ENCODE data around the gene SNTB2.
"Not testable (repeated sequence)": the region's sequence is repeated elsewhere in the genome, so short reads cannot be mapped to it uniquely, and the experiment has no call there.

The SNTB2 gene

GRCh38 chr16:69186642-69187445 lies at the start of gene SNTB2:
Gene SNTB2 (plus strand): TSS chr16:69187164. CDS start chr16:69187167, 3 bp downstream.
- peak; percentile 74 to 78 for DNase-seq

- no peak for DNase-seq
Measured at GRCh38 chr16:69138608-69139007, 48.4 kb upstream of the SNTB2 start.

GRCh38 chr16:69139464-69139863 lies 47.5 kb upstream of the SNTB2 start:
- DNase-seq: not testable (repeated sequence)

- DNase-seq: no peak
Measured at GRCh38 chr16:69141014-69141413, 46.0 kb upstream of the SNTB2 start.

- no peak for DNase-seq
Measured at GRCh38 chr16:69141936-69142335, 45.0 kb upstream of the SNTB2 start.

- DNase-seq: no peak
Measured at GRCh38 chr16:69143116-69143515, 43.8 kb upstream of the SNTB2 start.

- no peak for DNase-seq
Measured at GRCh38 chr16:69145658-69146057, 41.3 kb upstream of the SNTB2 start.

- DNase-seq: not testable (repeated sequence)
Measured at GRCh38 chr16:69149621-69150020, 37.3 kb upstream of the SNTB2 start.

GRCh38 chr16:69150146-69150865 lies 36.7 kb upstream of the SNTB2 start:
- DNase-seq: peak; percentile 56 to 79

- DNase-seq: no peak
Measured at GRCh38 chr16:69157196-69157595, 29.8 kb upstream of the SNTB2 start.

- DNase-seq: no peak
Measured at GRCh38 chr16:69160192-69160591, 26.8 kb upstream of the SNTB2 start.

- DNase-seq: no peak
Measured at GRCh38 chr16:69165584-69165983, 21.4 kb upstream of the SNTB2 start.

GRCh38 chr16:69166221-69166833 lies 20.6 kb upstream of the SNTB2 start:
- peak in 1 of 2 donors; percentile 13 for DNase-seq

- no peak for DNase-seq
Measured at GRCh38 chr16:69166946-69167930, 19.7 kb upstream of the SNTB2 start.

- DNase-seq: no peak
Measured at GRCh38 chr16:69169051-69169450, 17.9 kb upstream of the SNTB2 start.

- DNase-seq: no peak
Measured at GRCh38 chr16:69169607-69170352, 17.2 kb upstream of the SNTB2 start.

- no peak for DNase-seq
Measured at GRCh38 chr16:69171325-69172084, 15.5 kb upstream of the SNTB2 start.

- DNase-seq: no peak
Measured at GRCh38 chr16:69176033-69176800, 10.7 kb upstream of the SNTB2 start.

GRCh38 chr16:69179328-69180010 lies 7.5 kb upstream of the SNTB2 start:
- no peak for DNase-seq

GRCh38 chr16:69180011-69180338 lies 7.0 kb upstream of the SNTB2 start:
- DNase-seq: no peak
